Endothelial cell of umbilical vein (primary cell): ENCODE measurements around the gene SLC16A8. TPM values are rescaled to one million over a fixed set of nuclear protein-coding genes. Genes with fewer than 3 reads are reported as not detected.

Source experiments
- BruUV-seq: library from RNA; stranded (reverse); fragments of 400-500 nt; replicated peaks from 2 replicates; lab custom pipeline; 2021; lab: Mats Ljungman, UMichigan
- CTCF ChIA-PET: fragments of 300-600, 350-600 bp; sonication (Branson Sonifier 250); formaldehyde crosslinking; loops from one replicate; lab custom pipeline; 2021; ENCODE audit warnings: antibody characterized with exemption, inconsistent platforms; lab: Charles Lee
- POLR2A ChIA-PET: fragments of 300-600, 350-600 bp; sonication (Branson Sonifier 250); formaldehyde crosslinking; loops from one replicate; lab custom pipeline; 2021; ENCODE audit warnings: antibody characterized with exemption, inconsistent platforms; lab: Charles Lee
- DNase-seq: peaks from one replicate; pipeline ENCODE4 v3.0.0-alpha.2; 2011; ENCODE audit warnings: low read depth, low spot score
- FAIRE-seq: peaks from 2 replicates; lab custom pipeline; 2011; peaks lifted over from hg19 to GRCh38; lab: Jason Lieb, UNC
- H2AFZ ChIP-seq: 2 replicates; pipeline ENCODE4 v1.6.0; 2012; ENCODE audit warnings: low read depth, low read length, control low read depth, inconsistent platforms
- H3K27ac ChIP-seq: 2 replicates; pipeline ENCODE4 v1.5.1; 2011; ENCODE audit warnings: low read depth, mild to moderate bottlenecking, control low read depth, low read length, moderate library complexity; ENCODE audit not compliant: insufficient read depth
- H3K27me3 ChIP-seq, 2 experiments: 2 replicates each; pipeline versions ENCODE4 v1.6.0 to v1.6.1; 2011; ENCODE audit warnings: low read length in 2 of 2, mixed read lengths in 1 of 2; ENCODE audit not compliant: control insufficient read depth in 2 of 2, insufficient read depth in 2 of 2
- H3K36me3 ChIP-seq, 2 experiments: 2 replicates in 1 of 2; 3 replicates in 1 of 2; pipeline ENCODE4 v1.5.1; 2011; ENCODE audit warnings: low read length in 2 of 2, mild to moderate bottlenecking in 1 of 2, moderate library complexity in 1 of 2; ENCODE audit not compliant: control insufficient read depth in 2 of 2, insufficient read depth in 2 of 2; ENCODE audit errors: extremely low read depth in 1 of 2
- H3K4me1 ChIP-seq: 3 replicates; pipeline ENCODE4 v1.5.1; 2011; ENCODE audit warnings: mild to moderate bottlenecking, low read length; ENCODE audit not compliant: control insufficient read depth, insufficient read depth; ENCODE audit errors: extremely low read depth
- H3K4me2 ChIP-seq: 2 replicates; pipeline ENCODE4 v1.6.1; 2011; ENCODE audit warnings: low read length, control low read depth, mixed read lengths; ENCODE audit not compliant: insufficient read depth
- H3K4me3 ChIP-seq, 3 experiments: fragments of 200-600 bp in 1 of 3; sonication (generic), shearing (Covaris generic) in 1 of 3; replicated peaks in 1 of 3; 2 replicates each; pipeline ENCODE4 v1.5.1; 2011 to 2016; ENCODE audit warnings: control low read depth in 3 of 3, low read length in 3 of 3, mild to moderate bottlenecking in 2 of 3, inconsistent platforms in 1 of 3, low read depth in 1 of 3, moderate library complexity in 1 of 3; ENCODE audit not compliant: insufficient read depth in 1 of 3
- H3K79me2 ChIP-seq: 2 replicates; pipeline ENCODE4 v1.6.0; 2012; ENCODE audit warnings: low read length, inconsistent platforms; ENCODE audit not compliant: control insufficient read depth, insufficient read depth
- H3K9ac ChIP-seq: replicated peaks from 2 replicates; pipeline ENCODE3; 2011; ENCODE audit warnings: low read length, control low read depth; ENCODE audit not compliant: insufficient read depth; ENCODE audit errors: extremely low read depth
- H3K9me1 ChIP-seq: replicated peaks from 3 replicates; pipeline ENCODE4 v1.6.0; 2011; ENCODE audit warnings: mild to moderate bottlenecking, low read length; ENCODE audit not compliant: control insufficient read depth, insufficient read depth; ENCODE audit errors: extremely low read depth
- H3K9me3 ChIP-seq: replicated peaks from 2 replicates; pipeline ENCODE4 v1.5.1; 2012; ENCODE audit warnings: low read length, inconsistent platforms; ENCODE audit not compliant: control insufficient read depth, insufficient read depth
- H4K20me1 ChIP-seq: replicated peaks from 2 replicates; pipeline ENCODE3; 2011; ENCODE audit warnings: mild to moderate bottlenecking, low read length; ENCODE audit not compliant: control insufficient read depth, insufficient read depth; ENCODE audit errors: extremely low read depth
- EZH2 ChIP-seq: IDR thresholded peaks from 2 replicates; pipeline ENCODE4 v1.6.1; 2012; ENCODE audit warnings: borderline replicate concordance, low read depth, mild to moderate bottlenecking, moderate library complexity, low read length, inconsistent platforms; ENCODE audit not compliant: severe bottlenecking
- FOS ChIP-seq: IDR thresholded peaks from 2 replicates; pipeline ENCODE4 v1.6.1; 2011; ENCODE audit warnings: mild to moderate bottlenecking, low read length, moderate library complexity, borderline replicate concordance; ENCODE audit not compliant: insufficient read depth
- GATA2 ChIP-seq: IDR thresholded peaks from 2 replicates; pipeline ENCODE4 v1.7.0; 2011; ENCODE audit warnings: low read depth, mild to moderate bottlenecking, moderate library complexity, mixed read lengths, low read length; ENCODE audit not compliant: insufficient read length, insufficient read depth
- JUN ChIP-seq: IDR thresholded peaks from 2 replicates; pipeline ENCODE4 v1.6.1; 2011; ENCODE audit warnings: borderline replicate concordance, low read depth; ENCODE audit not compliant: insufficient read length, insufficient read depth
- POLR2A ChIP-seq: IDR thresholded peaks from 2 replicates; pipeline ENCODE4 v1.6.1; 2012; ENCODE audit warnings: low read depth, mild to moderate bottlenecking, control low read depth, low read length
- dilution Hi-C: fragments of 300-500 bp; cut with MboI; formaldehyde crosslinking; loops from one replicate; pipeline ENCODE4 v1.15.0; 2019; ENCODE audit warnings: low sequenced_read_pairs; ENCODE audit not compliant: extremely low pct_ligation_motif_present
- intact Hi-C: fragments of 100-400 bp; cut with micrococcal nuclease; formaldehyde crosslinking; loops from one replicate; pipeline ENCODE4 v1.10.0; 2022
- polyA plus RNA-seq, 4 experiments: library from polyadenylated mRNA; depleted of rRNA in 3 of 4; stranded (reverse) in 3 of 4; unstranded in 1 of 4; fragments of >200 nt; gene quantifications; 2 replicates each; pipeline versions ENCODE4 v1.2.1 to v1.2.3, GENCODE V29; 2011 to 2012; ENCODE audit warnings: missing spikeins in 1 of 4
- total RNA-seq: library from RNA; stranded (reverse); gene quantifications from 2 replicates; pipeline ENCODE4 v1.2.3, GENCODE V29; 2021
- TF ChIP-seq, protein P1 (sequence below), 2 donors: IDR thresholded peaks; 1 replicate in 1 of 2; 2 replicates in 1 of 2; pipeline ENCODE4 v1.5.1; 2011; ENCODE audit warnings: low read length in 2 of 2, mild to moderate bottlenecking in 2 of 2, moderate library complexity in 2 of 2, control low read depth in 1 of 2, inconsistent platforms in 1 of 2, low read depth in 1 of 2; ENCODE audit not compliant: insufficient read depth in 1 of 2; ENCODE audit errors: extremely low read depth in 1 of 2

SLC16A8 gene
- total and polyA plus RNA-seq, 2 donors (not counting 3 experiments of a cell fraction or from before 2014, with no cell fraction given) = 0.14 TPM; not detected in 1

DNA sequence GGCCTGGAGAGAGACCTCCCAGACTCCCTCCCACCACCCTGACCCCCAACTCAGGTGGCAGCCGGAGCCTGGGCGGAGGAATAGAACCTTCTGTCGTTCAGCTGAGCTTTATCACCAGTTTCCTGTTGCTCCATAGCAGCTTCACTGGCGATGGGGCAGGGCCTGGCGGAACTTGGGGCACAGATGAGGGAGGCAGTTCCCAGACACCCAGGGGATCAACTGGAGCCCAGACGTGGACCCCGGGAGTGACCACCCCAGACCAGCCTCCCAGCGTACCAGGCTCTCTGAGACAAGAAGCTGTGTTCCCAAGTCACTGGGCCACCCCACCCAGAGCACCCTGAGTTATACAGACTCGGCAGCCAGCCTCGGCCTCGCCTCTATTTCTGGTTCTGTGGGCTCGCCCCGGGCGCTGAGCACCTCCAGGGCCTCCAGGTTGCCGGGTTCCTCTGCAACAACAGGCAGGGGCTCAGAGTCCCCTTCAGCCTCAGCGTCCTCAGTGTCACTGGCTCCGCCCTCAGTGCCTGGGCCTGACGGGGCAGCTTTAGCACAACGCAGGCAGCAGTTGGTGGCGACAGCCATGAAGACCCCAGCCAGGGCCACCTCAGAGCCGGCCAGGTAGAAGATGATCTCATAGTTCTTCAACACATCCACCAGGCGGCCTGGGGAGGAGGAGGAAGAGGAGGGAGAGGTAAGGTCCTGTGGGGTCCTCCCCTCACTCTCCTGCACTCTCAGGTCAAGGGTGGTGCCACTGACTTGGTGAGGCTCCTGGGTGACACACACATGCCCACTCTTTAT is 5.7 kb downstream of the SLC16A8 start:
- Histone ChIP-seq H4K20me1 (no peaks in the 10 kb centered on the region), H3K27ac (no peak overlapping the region), H3K9me3 (no peaks in the 10 kb centered on the region), H3K36me3 (no peaks in the 10 kb centered on the region), H3K27me3 (peaks cover 9 to 11% of the 10 kb centered on the region in 2 experiments), H3K4me2 (no peak overlapping the region), H2AFZ (no peak overlapping the region), H3K79me2 (no peaks in the 10 kb centered on the region), H3K9ac (no peak overlapping the region), H3K9me1 (no peaks in the 10 kb centered on the region), H3K4me1 (peaks cover 5% of the 10 kb centered on the region), H3K4me3 (no peak overlapping the region)
- ChIA-PET CTCF (interaction anchor here (0.7 to 1.0 kb wide), 2 partner anchors 19 to 40 kb away, joined by 3 read pairs; no protein-coding TSS in a partner anchor), POLR2A (no interaction called here)
- dilution Hi-C loops = no loop called here
- FAIRE-seq (no peak), DNase-seq (no peak)
- BruUV-seq = no TSS peak
- intact Hi-C loops = no loop called here
- no peak for TF ChIP-seq POLR2A

DNA sequence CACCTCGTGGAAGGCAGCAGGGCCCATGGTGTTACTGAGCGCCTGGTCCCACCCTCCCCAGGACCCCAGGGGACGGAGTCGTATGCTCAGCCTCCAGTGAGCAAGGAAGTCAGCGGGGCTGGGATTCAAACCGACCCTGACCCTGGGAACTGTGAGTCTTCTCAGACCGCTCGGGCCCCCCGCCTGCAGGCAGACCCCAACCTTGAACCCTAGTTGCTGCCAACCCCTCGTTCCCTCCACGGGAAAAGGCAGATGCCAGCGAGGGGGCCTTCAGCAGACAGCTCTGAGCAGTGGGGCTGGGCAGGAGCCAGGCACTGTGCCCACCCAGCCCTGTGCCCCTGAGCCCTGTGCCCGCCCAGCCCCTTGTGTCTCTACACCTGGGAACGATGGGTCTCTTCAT is 6.4 kb downstream of the SLC16A8 start:
- H2AFZ ChIP-seq = no peak overlapping the region
- H3K9me1 ChIP-seq = no peaks in the 10 kb centered on the region
- FAIRE-seq = no peak
- no peaks in the 10 kb centered on the region for H3K79me2 ChIP-seq
- no peak overlapping the region for H3K4me2 ChIP-seq
- no peak overlapping the region for H3K4me3 ChIP-seq
- no peaks in the 10 kb centered on the region for H4K20me1 ChIP-seq
- H3K36me3 ChIP-seq = peaks cover 0 to 5% of the 10 kb centered on the region in 2 experiments
- no peak for DNase-seq
- dilution Hi-C loops = no loop called here
- intact Hi-C loops = no loop called here
- POLR2A ChIA-PET = no interaction called here
- H3K9ac ChIP-seq = no peak overlapping the region
- H3K27ac ChIP-seq = no peak overlapping the region
- TF ChIP-seq JUN (no peak), FOS (no peak), POLR2A (no peak), EZH2 (no peak), GATA2 (no peak)
- TF ChIP-seq, protein P1, sequence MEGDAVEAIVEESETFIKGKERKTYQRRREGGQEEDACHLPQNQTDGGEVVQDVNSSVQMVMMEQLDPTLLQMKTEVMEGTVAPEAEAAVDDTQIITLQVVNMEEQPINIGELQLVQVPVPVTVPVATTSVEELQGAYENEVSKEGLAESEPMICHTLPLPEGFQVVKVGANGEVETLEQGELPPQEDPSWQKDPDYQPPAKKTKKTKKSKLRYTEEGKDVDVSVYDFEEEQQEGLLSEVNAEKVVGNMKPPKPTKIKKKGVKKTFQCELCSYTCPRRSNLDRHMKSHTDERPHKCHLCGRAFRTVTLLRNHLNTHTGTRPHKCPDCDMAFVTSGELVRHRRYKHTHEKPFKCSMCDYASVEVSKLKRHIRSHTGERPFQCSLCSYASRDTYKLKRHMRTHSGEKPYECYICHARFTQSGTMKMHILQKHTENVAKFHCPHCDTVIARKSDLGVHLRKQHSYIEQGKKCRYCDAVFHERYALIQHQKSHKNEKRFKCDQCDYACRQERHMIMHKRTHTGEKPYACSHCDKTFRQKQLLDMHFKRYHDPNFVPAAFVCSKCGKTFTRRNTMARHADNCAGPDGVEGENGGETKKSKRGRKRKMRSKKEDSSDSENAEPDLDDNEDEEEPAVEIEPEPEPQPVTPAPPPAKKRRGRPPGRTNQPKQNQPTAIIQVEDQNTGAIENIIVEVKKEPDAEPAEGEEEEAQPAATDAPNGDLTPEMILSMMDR (IDR thresholded peaks at IDR 0.05; ENCODE audit: extremely low read depth in 1 of 2, insufficient read depth in 1 of 2, low read depth in 1 of 2, low read length in 2 of 2) = no peak
- CTCF ChIA-PET = interaction anchor here (0.7 to 1.0 kb wide), 2 partner anchors 20 to 41 kb away, joined by 3 read pairs; no protein-coding TSS in a partner anchor
- no TSS peak for BruUV-seq
- H3K27me3 ChIP-seq = peaks cover 6 to 9% of the 10 kb centered on the region in 2 experiments
- no peaks in the 10 kb centered on the region for H3K9me3 ChIP-seq
- H3K4me1 ChIP-seq = peaks cover 5% of the 10 kb centered on the region
